Fibroblast of gingiva (primary cell): ENCODE data around the gene DND1.
A peak's percentile ranks its signal among the peaks of the same experiment; 100 is the strongest.
"Not testable (repeated sequence)": the region's sequence is repeated elsewhere in the genome, so short reads cannot be mapped to it uniquely, and the experiment has no call there.

Source experiments
- DNase-seq: peaks from one replicate; pipeline ENCODE4 v3.0.0-alpha.2; 2011; ENCODE audit warnings: low read depth

Gene DND1

DNA sequence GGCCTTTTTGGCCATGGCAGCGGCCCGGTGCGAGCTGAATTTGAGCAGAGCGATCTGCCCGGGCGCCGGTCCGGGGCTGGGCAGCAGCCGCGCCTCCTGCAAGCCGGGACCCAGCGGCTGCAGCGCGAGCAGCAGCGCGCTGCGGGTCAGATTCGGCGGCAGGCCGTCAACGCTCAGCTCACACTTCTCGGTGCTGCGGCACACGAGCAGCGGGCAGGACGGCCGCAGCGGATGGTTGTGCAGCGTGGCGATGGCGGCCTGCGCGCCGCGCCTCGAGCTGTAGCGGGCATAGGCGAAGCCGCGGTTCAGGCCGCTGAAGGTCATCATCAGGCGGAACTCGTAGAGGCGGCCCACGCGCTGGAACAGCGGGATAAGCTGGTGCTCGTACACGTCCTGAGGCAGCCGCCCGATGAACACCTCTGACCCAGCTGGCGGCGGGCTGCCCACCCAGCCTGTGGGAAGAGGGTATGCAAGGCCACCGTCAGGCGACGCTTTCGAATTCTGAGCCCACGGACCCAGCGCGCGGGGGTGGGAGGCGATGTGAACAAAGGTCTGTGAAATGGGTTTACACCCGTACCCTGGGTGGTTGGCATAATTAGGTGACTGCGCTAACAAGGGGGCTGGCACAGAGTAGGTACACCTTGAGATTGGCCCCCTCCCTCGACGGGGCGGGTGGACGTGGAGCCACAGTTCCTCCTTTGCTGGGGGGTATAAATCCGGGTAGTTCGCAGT lies 755 bp downstream of the DND1 start:
- peak; percentile 16 for DNase-seq

- DNase-seq = no peak
Observed at GRCh38 chr5:140671472-140672125, 1.8 kb downstream of the DND1 start.

DNA sequence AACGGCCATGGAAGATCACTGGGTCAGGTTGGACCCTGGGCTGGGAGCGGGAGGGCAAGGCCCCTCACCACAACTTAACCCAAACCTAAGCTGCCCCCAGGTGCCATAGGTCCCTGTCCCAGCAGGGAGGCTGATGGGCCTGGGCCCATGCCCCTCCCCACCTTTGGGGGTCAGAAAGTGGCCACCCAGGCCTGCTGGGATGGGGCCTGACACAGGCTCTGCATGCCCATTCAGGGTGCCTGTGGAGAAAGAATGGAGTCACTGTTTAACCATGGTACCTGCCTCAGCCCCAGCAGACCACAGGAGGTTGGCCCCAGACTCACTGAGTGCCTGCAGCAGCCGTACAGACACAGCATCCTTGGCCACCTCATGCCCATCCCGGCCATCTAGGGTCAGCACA lies 2.3 kb downstream of the DND1 start:
- not testable (repeated sequence) for DNase-seq

DNA sequence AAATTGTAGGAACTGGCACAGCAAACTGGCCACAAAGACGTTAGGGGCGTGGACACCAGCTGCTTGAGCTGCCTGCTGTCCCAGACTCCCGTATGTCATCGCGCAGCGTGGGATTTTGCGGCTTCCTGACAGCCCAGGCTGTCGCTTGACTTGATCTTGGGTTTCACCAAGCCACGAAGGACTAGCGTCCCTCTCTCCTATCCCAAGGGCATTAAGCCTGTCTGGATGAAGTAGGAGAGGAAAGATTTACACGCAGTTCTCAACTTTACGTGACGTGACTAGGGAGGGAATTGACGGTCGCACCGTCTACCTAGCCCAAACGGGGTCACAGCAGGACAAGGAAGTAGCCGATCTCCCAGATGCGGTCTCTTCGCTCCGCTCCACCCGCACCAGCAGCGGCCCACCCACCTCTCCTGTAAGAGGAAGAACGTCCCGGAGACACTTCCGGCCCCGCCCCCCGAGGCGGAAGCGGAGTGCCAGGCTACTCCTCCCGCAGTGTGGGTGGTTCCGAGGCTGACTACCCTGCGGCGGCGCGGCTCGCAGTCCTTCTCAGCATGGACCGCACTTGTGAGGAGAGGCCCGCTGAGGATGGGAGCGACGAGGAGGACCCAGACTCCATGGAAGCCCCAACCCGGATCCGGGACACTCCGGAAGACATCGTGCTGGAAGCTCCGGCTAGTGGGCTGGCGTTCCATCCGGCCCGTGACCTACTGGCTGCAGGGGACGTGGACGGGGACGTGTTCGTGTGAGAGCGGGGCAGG lies 8.8 kb downstream of the DND1 start, which contains the start of gene WDR55:
WDR55 (plus strand) TSS at position 546 of the 761 bp plus-strand sequence; CDS start at position 555, 9 bp downstream.
- DNase-seq = peak; percentile 90

DNA sequence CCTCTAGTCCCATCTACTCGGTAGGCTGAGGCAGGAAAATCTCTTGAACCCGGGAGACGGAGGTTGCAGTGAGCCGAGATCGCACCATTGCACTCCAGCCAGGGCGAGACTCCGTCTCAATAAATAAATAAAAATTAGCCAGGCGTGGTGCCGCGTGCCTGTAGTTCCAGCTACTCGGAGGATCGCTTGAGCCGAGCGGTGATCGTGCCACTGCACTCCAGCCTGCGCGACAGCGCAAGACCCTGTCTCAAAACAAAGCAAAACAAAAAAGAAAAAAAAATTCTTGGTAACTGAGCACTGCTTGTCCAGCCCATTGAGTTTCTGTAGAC lies 9.4 kb downstream of the DND1 start:
- DNase-seq = no peak

DNA sequence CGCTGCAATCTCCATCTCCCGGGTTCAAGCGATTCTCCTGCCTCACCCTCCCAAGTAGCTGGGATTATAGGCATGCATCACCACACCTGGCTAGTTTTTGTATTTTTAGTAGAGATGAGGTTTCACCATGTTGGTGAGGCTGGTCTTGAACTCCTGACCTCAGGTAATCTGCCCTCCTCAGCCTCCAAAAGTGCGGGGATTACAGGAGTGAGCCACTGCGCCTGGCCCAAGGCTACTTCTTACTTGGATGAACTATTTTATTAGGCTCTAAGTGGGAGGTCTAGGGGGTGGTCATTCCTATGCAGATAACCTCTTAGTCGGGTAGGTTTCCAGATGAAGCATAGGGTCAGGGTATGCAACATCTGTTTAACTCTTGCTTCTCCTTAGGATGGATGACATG lies 13.0 kb downstream of the DND1 start:
- not testable (repeated sequence) for DNase-seq

- no peak for DNase-seq
Observed at GRCh38 chr5:140658870-140659269, 14.5 kb downstream of the DND1 start.

DNA sequence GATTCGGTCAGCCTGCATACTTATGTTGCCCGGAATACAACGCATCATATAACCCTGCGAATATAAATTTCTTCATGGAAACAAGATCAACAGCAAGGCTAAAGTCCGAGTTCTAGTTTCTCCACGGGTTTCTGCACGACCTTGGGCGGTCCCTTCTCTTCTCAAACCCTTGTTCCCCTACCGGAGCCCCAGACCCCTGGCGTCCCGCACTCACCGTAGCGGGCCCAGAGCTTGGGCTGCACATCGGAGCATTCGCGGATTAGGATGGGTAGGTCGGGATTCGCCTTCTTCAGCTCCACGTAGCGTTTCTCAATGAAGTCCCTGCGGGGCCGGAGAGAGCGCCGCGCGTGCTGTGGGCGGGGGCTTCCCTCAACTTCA lies 26.3 kb downstream of the DND1 start:
- no peak for DNase-seq

- DNase-seq = peak; percentile 87
Observed at GRCh38 chr5:140642718-140643117, 30.7 kb downstream of the DND1 start.

DNA sequence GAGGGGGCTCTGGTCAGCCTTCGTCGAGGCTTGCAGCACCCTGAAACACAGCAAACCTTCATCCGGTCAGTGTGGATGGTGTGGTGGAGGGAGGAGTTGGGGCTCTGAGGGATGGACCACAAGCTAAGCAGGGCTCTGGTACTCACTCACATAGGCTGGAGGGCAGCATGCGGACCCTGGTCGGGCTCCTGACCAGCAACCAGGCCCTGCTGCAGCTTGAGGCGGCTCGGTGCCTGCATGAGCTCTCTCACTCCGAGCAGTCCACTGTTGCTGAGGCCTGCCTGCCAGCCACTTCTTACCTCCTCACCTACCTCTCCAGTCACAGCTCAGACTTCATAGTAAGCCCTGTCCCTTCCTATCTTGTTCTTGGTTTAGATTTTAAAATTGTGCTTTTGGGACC lies 31.7 kb downstream of the DND1 start:
- no peak for DNase-seq

GRCh38 chr5:140639148-140639981 lies 34.0 kb downstream of the DND1 start, which contains the start of gene TMCO6:
Gene TMCO6, plus strand, starts transcription at chr5:140639451. Its CDS starts 77 bp downstream, at chr5:140639528.
- peak; percentile 97 for DNase-seq

GRCh38 chr5:140638898-140639147 lies 34.6 kb downstream of the DND1 start:
- not testable (repeated sequence) for DNase-seq

- DNase-seq = no peak
Observed at GRCh38 chr5:140637371-140638100, 35.8 kb downstream of the DND1 start.

DNA sequence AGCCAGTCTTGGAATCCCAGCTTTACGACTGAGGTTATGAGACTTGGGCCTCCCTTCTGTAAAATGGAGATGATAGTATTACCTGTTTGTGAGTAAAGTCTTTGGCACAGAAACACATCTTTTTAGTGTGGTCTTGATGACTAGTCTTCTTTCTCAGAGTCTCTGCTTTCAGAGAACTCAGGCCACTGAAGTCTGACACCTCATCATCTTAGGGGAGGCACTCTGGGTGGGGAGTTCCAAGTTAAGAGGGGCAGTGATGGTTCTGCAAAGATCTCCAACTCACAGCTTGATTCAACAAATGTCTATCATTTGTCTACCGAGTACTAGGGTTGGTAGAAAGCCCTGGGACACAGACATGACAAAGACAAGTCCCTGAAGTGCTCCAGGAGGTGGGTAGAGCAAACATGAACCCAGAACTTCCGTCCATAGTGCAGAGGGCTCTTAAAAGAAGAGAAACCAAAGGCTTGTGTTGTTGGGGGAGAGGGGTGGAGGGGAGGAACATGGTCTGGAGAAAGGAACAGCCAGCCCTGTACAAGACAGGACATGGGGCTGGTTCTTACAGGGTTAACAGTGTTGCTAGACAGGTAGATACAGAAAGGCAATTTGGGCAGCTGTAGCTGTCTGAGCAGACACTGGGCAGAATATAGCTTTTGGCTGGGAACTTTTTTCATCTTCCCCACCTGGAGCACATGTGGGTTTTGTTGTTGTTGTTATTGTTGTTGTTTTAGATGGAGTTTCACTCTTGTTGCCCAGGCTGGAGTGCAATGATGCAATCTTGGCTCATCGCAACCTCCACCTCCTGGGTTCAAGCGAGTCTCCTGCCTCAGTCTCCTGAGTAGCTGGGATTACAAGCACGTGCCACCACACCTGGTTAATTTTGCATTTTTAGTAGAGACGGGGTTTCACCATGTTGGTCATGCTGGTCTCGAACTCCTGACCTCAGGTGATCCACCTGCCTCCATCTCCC lies 37.8 kb downstream of the DND1 start:
- DNase-seq = no peak

- no peak for DNase-seq
Observed at GRCh38 chr5:140634103-140634502, 39.3 kb downstream of the DND1 start.

- DNase-seq = no peak
Observed at GRCh38 chr5:140633501-140633900, 39.9 kb downstream of the DND1 start.

DNA sequence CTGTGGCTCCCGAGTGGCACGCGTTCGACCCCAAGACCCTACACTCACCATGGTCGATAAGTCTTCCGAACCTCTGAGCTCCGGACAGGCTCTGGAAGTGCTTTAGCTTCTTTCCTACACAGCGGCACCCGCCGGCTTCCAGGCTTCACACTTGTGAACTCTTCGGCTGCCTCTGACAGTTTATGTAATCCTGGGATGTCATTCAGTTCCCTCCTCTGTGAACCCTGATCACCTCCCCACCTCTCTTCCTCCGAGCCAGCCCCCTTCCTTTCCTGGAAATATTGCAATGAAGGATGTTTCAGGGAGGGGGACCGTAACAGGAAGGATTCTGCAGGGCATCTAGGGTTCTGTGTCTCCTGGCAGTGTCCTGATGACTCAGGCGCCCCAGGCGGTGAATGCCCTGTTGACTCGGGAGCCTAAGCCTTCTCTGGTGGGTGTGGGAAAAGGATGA lies 40.3 kb downstream of the DND1 start, which contains the start of gene CD14:
CD14 (minus strand) TSS at position 155 of the 451 bp plus-strand sequence; CDS start at position 51, 104 bp downstream.
- DNase-seq = peak; percentile 31

DNA sequence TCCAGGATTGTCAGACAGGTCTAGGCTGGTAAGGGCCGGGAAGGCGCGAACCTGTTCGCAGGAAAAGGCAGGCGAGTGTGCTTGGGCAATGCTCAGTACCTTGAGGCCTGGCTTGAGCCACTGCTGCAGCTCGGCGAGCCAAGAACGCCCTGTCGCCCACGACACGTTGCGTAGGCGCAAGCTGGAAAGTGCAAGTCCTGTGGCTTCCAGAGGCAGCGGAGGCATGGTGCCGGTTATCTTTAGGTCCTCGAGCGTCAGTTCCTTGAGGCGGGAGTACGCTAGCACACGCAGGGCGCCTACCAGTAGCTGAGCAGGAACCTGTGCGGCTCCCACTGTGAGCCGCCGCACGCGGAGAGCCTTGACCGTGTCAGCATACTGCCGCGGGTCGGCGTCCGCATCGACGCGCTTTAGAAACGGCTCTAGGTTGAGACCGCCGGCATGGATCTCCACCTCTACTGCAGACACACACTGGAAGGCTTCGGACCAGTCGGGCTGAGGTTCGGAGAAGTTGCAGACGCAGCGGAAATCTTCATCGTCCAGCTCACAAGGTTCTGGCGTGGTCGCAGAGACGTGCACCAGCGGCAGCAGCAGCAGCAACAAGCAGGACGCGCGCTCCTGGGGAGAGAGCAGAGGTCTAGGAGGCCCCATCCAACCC lies 40.9 kb downstream of the DND1 start:
- DNase-seq = peak; percentile 17

DNA sequence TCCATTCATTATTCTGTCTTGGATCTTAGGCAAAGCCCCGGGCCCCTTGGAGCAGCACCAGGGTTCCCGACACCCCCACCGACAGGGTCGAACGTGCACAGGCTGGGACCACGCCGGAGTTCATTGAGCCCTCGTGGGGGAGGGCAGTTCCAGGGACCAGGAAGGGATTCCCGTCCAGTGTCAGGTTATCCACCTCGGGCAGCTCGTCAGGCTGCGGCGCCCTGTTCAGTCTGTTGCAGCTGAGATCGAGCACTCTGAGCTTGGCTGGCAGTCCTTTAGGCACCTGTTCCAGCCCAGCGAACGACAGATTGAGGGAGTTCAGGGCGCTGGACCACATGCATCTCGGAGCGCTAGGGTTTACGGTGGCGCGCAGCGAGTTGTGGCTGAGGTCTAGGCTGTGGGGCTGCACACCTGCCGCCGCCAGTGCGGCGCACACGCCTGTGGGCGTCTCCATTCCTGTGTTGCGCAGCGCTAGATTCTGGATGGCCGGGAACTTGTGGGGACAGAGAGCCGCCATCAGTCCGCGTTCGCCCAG lies 41.5 kb downstream of the DND1 start:
- no peak for DNase-seq
